HL-60 (cell line): Measurements from ENCODE around the gene PLEKHG2.

ENCODE experiments used
- DNase-seq, 2 experiments: peaks; one replicate each; pipeline ENCODE4 v3.0.0-alpha.2; 2010 to 2020; ENCODE audit warnings: low read depth in 1 of 2, low spot score in 1 of 2
- H3K27ac ChIP-seq: fragments of 250-450 bp; sonication (Bioruptor Pico); replicated peaks from 2 replicates; pipeline ENCODE4 v1.5.1; 2020; ENCODE audit warnings: mild to moderate bottlenecking, moderate library complexity
- H3K27me3 ChIP-seq: fragments of 250-450 bp; sonication (Bioruptor Pico); 2 replicates; pipeline ENCODE4 v1.5.1; 2021; ENCODE audit warnings: mild to moderate bottlenecking, moderate library complexity; ENCODE audit not compliant: insufficient read depth, poor library complexity, severe bottlenecking
- H3K4me3 ChIP-seq: replicated peaks from 2 replicates; pipeline ENCODE4 v1.5.1; 2011; ENCODE audit warnings: mild to moderate bottlenecking, control low read depth, low read length; ENCODE audit not compliant: insufficient read depth
- CTCF ChIP-seq: IDR thresholded peaks from one replicate; pipeline ENCODE4 v1.5.1; 2011; ENCODE audit warnings: low read length, control low read depth, inconsistent platforms; ENCODE audit not compliant: insufficient read depth
- GABPA ChIP-seq: IDR thresholded peaks from 2 replicates; pipeline ENCODE4 v1.6.1; 2012; ENCODE audit warnings: low read depth
- POLR2AphosphoS5 ChIP-seq: IDR thresholded peaks from 2 replicates; pipeline ENCODE4 v1.6.1; 2012; ENCODE audit warnings: low read depth
- REST ChIP-seq: IDR thresholded peaks from 2 replicates; pipeline ENCODE4 v1.6.1; 2012; ENCODE audit warnings: low read depth; ENCODE audit not compliant: insufficient replicate concordance
- SPI1 ChIP-seq: IDR thresholded peaks from 2 replicates; pipeline ENCODE4 v1.6.1; 2012; ENCODE audit warnings: low read depth, mild to moderate bottlenecking, borderline replicate concordance

PLEKHG2 gene

GRCh38 chr19:39381910-39382611 lies 30.4 kb upstream of the PLEKHG2 start:
- Histone ChIP-seq H3K27me3 (no peaks in the 10 kb centered on the region), H3K4me3 (no peak overlapping the region), H3K27ac (no peak overlapping the region)
- DNase-seq = no peak
- TF ChIP-seq CTCF = no peak
- TF ChIP-seq POLR2AphosphoS5 = no peak
- TF ChIP-seq GABPA = no peak
- TF ChIP-seq SPI1 = no peak
- TF ChIP-seq REST = no peak

GRCh38 chr19:39382991-39383828 lies 29.3 kb upstream of the PLEKHG2 start:
- DNase-seq = no peak
- H3K27me3 ChIP-seq = no peaks in the 10 kb centered on the region
- no peak for TF ChIP-seq REST
- no peak for TF ChIP-seq CTCF
- TF ChIP-seq GABPA = no peak
- no peak for TF ChIP-seq SPI1
- no peak for TF ChIP-seq POLR2AphosphoS5
- no peak overlapping the region for H3K27ac ChIP-seq
- no peak overlapping the region for H3K4me3 ChIP-seq

GRCh38 chr19:39384839-39385568 lies 27.5 kb upstream of the PLEKHG2 start:
- no peak overlapping the region for H3K27ac ChIP-seq
- no peak overlapping the region for H3K4me3 ChIP-seq
- DNase-seq = no peak
- 0 out of 2 replicates have a peak, but pooled peaks have one; percentile 12 for TF ChIP-seq SPI1
- TF ChIP-seq REST = no peak
- H3K27me3 ChIP-seq = no peaks in the 10 kb centered on the region
